ENCODE measurements around the gene BTF3L4.
"Not testable (repeated sequence)": the region's sequence is repeated elsewhere in the genome, so short reads cannot be mapped to it uniquely, and the experiment has no call there.

The BTF3L4 gene

GRCh38 chr1:52055866-52056162 is 281 bp upstream of the BTF3L4 start:
- DNase-seq: no peak

DNA sequence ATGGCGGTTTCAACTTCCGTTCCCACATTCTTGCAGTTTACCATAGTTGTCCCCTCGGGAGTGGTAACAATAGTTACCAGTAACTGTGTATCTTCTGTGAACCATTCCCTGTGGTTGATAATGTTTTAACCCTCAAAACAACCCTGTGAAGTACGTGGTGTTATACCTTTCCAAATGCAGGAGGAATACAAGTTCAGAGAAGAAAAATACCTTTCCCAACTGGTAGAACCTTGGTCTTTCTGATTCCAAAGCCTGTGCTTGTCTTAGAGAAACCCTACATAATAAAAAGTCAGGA is 789 bp downstream of the BTF3L4 start:
- DNase-seq: no peak

- no peak for DNase-seq
Measured at GRCh38 chr1:52057255-52057654, 1.2 kb downstream of the BTF3L4 start.

DNA sequence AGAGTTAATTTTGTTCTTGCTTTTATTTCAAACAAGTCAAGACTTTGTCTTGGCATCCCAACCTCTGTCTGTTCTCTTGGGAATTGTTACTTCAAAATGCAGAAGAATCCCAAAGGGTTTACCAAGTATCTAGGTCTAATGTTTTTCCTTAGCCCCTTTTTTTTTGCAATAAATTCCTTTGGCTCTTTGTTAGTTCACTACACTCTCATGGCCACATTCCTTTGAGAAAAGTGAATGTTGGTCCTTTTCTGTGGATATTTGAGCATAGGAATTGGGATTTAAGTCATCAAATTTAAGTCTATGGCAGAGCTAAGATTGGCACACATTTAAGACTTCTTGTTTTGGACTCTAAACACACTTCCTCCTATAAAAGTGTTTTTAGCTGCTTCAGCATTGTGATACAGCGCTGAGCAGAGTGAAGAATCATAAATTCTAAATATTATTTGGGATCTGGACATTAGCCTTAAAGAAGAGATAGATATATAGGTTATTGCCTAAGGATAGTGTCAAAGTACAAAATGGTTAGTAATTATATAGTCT is 1.9 kb downstream of the BTF3L4 start:
- DNase-seq: no peak

- DNase-seq: no peak
Measured at GRCh38 chr1:52059321-52059720, 3.2 kb downstream of the BTF3L4 start.

DNA sequence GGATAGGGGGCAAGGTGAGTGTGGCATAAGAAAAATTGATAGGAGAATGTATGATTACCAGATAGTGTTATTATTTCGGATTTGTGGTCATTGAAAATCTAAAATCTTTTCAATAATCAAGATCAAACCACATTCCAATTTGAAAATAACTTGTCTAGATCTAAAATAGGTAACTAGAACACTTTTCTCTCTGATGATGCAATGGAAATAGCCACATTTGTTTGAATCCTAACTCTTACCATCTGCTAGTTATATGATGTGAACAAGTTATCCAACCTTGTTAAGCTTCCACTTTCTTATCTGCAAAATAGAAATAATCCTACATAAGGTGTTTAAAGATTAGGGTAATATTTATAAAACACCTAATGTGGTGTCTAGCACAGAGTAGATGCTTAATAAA is 3.8 kb downstream of the BTF3L4 start:
- no peak for DNase-seq

DNA sequence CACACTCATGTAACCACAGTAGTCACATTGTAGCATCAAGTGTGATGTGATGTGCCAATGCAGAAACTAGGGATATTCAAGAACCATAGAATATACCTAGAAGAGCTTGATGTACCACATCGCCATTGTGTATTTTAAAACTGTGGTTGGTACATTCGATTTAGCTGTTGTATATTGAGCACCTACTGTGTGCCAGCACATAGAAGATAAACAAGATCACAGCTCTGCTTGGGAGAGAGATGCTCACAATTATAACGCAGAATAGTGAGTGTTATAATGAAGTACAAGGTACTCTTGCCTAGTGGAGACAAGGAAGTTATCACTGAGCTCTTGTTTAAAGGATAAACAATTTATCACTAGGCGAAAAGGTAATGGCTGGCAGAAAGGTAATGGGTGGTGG is 4.7 kb downstream of the BTF3L4 start:
- DNase-seq: no peak

DNA sequence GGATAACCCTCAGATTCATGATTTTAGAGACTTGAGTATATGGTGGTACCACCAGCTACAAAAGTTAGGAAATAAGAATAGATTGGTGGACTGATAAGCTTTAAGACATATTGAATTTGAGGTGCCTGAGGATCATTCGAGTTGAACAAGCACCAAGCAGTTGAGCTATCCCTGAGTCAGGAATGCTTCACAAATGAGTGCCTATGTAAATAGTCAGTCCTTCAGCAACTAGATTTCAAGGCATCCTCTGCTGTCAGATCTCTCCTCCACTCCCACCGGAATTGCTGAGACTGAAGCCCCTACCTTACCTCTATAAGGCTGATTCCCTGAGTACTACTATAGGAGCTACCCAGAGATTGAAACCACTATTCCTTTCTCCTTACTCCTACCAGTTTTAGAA is 7.1 kb downstream of the BTF3L4 start:
- no peak for DNase-seq

- no peak for DNase-seq
Measured at GRCh38 chr1:52070704-52071103, 14.6 kb downstream of the BTF3L4 start.

DNA sequence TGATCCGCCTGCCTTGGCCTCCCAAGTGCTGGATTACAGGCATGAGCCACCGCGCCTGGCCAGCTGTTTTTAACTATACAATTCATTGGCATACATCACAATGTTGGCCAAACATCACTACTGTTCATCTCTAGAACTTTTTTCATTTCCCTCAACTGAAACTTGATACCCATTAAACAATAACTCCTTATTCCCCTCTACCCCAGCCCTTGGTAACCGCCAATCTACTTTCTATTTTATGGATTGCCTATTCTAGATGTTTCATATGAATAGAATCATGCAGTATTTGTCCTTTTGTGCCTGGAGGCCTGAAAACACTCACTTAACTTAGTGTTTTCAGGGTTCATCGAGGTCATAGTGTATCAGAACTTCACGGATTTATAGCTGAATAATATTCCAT is 16.2 kb downstream of the BTF3L4 start:
- no peak for DNase-seq

DNA sequence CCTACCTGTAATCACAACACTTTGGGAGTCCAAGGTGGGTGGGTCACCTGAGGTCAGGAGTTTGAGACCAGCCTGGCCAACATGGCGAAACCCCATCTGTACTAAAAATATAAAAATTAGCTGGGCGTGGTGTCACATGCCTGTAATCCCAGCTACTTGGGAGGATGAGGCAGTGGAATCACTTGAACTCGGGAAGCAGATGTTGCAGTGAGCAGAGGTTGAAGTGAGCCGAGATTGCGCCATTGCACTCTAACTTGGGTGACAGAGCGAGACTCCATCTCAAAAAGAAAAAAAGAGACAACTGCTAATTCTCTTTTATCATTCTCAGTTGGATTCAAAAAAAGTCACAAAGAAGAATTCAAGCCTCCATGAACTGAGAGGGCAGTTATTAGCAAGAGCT is 21.2 kb downstream of the BTF3L4 start:
- not testable (repeated sequence) for DNase-seq

GRCh38 chr1:52080014-52080415 is 23.9 kb downstream of the BTF3L4 start:
- no peak for DNase-seq

DNA sequence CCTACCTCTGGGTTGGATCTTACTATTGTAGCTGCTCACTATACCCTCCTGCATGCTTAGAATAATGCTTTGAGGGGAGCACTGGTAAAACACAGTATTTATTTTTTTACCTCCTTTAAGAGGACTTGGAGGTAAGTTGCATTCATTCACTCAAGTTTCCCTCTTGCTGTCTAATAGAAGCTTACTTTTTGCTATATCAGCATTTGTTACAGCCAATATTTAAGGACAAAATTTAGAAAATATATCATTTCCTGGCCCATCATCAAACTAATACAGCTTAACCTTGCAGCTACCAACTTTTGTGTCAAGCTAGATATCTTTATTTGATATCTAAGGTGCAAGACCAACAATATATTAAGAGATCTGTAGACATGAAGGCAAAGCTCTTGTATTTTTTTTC is 31.8 kb downstream of the BTF3L4 start:
- not testable (repeated sequence) for DNase-seq

GRCh38 chr1:52094300-52094699 is 38.2 kb downstream of the BTF3L4 start:
- DNase-seq: not testable (repeated sequence)

GRCh38 chr1:52096216-52096615 is 40.1 kb downstream of the BTF3L4 start:
- no peak for DNase-seq

DNA sequence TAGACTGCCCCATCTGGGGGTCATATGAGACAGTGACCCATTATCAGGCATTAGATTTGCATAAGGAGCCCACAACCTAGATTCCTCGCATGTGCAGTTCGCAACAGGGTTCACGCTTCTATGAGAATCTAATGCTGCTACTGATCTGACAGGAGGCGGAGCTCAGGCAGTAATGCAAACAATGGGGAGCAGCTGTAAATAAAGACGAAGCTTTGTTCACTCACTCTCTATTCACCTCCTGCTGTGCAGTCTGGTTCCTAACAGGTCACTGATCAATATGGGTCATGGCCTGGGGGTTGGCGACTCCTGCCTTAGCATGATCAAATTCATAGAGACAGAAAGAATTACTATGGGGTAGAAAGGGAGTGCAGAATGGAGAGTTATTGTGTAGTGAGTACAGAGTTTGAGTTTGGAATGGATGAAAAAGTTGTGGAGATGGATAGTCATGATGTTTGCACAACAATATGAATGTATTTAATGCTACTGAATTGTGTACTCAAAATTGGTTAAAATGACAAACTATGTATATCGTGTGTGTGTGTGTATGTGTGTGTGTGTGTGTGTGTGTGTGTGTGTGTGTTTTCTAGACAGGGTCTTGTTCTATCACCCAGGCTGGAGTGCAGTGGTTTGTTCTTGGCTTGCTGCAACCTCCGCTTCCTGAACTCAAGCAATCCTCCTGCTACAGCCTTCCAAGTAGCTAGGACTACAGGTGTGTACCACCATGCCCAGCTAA is 42.2 kb downstream of the BTF3L4 start:
- no peak for DNase-seq

DNA sequence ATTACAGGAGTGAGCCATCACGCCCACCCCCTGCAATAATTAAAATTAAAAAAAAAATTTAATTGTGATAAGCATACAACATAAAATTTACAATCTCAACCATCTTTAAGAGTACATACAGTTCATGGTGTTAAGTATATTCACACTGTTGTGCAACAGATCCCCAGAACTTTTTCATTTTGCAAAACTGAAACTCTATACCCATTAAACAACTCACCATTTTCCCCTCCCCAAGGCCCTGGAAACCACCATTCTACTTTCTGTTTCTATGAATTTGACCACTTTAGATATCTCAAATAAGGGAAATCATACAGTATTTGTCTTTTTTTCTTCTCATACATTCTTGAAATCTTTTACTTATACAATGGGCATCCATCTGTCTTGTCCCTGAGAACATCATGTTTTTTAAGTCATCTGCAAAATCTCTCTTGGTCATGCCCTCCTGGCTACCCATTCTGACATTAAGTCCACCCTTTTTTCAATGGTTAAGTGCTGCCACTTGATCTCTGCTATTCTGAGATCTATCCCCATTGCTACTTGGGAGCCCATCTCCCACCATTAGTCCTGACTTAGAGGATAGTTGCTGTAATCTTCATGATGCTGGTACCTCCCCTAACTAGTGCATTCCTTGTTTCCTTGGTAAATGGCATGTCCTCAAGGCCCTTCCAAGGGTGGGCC is 46.4 kb downstream of the BTF3L4 start:
- no peak for DNase-seq

DNA sequence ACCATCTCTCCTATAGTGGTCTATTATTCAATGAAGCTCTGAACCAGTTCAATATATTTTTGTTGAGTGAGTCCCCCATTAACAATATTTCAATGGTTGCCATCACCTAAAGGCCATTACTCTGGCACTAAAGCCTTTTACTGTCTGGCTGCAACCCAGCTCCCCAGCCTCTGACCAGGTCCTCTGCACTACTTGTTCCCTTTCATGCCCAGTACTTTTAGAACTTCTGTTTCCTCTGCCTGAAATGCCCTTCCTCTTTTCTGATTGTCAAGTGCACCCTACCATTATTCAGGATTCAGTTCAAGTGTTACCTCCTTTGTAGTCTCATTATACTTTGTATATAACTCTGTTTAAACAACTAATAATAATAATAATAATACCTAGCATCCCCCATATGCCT is 55.4 kb downstream of the BTF3L4 start:
- no peak for DNase-seq

GRCh38 chr1:52112489-52112888 is 56.4 kb downstream of the BTF3L4 start:
- DNase-seq: no peak

DNA sequence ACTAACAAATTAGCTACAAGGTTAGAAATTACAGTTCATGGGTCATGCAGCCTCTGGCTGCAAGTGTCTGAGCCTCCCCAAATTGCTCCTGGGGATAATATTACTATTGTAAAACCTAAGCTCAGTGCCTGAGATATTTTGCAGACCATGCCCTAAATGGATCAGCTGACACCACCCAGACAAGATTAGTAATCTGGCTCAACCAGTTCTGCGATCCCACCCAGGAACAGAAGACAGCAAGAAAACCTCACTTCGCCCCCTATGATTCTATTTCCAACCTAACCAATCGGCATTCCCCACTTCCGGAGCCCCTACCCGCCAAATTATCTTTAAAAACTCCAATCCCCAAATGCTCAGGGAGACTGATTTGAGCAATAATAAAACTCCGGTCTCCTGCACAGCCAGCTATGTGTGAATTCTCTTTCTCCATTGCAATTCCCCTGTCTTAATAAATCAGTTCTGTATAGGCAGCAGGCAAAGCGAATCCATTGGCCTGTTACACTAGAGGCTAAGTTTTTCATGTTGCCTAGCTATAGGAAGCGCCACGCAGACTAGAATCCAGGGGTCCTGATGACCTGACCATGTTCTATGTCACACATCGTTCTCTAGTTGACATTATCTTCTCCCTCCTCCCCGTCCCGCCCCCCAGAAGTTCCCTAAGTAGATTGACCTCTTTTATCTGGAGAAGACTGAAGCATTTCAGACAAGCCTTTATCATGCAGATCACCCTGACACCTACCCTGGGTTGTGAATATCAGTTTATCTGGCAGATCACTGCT is 63.4 kb downstream of the BTF3L4 start:
- no peak for DNase-seq

DNA sequence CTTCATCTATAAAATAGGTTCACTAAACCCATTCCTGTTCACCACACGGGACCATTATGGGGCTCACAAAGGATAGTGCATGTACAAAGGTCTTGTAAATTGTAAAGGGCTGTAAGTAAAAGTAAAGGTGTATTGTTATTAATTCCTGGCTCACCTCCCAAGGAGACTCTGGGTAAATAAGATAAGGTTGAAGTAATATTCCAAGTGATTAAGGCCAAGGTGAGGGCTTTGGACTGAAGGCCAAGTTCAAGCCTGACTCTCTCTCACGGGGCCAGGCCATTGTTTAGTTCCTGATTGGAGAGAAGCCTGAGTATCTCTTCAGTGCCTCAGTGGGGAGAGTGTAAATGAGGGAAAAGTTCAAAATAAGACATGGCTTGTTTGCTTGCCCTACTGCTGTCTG is 66.3 kb downstream of the BTF3L4 start:
- no peak for DNase-seq

- DNase-seq: no peak
Measured at GRCh38 chr1:52123622-52124021, 67.5 kb downstream of the BTF3L4 start.

DNA sequence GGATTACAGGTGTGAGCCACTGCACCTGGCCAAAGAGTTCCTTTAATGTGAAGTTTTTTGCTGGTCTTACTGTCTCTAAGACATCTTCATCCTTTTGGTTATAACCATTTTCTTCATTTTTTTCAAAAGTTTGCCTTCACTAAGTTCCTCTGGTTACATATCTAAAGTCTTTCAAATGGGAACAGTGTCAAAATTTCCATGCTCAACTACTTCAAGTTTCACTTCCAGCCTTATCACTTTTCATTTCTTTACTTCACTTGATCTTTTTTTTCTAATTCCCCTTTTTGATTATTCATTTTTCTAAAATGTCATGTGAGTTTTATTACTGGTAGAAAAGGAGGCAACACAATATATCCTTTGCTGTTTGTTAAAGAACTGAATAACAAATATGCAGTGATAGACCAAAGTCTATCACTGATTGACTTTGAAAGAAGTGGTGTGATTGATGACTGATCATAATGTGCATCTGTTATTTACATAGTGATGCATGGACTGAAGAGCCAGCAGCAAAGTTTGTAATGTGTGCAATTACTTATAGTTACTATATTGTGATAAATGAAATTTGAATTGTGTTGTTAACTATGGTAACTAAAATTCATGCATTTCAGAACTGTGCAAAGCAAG is 69.8 kb downstream of the BTF3L4 start:
- no peak for DNase-seq
